Adipocyte (in vitro differentiated cells): ENCODE measurements around the gene BLZF1.
"Not testable (repeated sequence)": the region's sequence is repeated elsewhere in the genome, so short reads cannot be mapped to it uniquely, and the experiment has no call there.

Source experiments
- DNase-seq: peaks from one replicate; pipeline ENCODE4 v3.0.0-alpha.2; 2015; ENCODE audit warnings: low read depth
- H3K27me3 ChIP-seq: replicated peaks from 2 replicates; pipeline ENCODE4 v1.7.0; 2013; ENCODE audit warnings: mild to moderate bottlenecking, low read length, moderate library complexity; ENCODE audit not compliant: control insufficient read depth, insufficient read depth
- H3K36me3 ChIP-seq: 2 replicates; pipeline ENCODE4 v1.7.0; 2013; ENCODE audit warnings: low read length, mild to moderate bottlenecking, moderate library complexity; ENCODE audit not compliant: control insufficient read depth, insufficient read depth, severe bottlenecking
- H3K4me1 ChIP-seq: 2 replicates; pipeline ENCODE4 v1.7.0; 2013; ENCODE audit warnings: mild to moderate bottlenecking, low read length, moderate library complexity; ENCODE audit not compliant: control insufficient read depth, insufficient read depth
- H3K4me3 ChIP-seq: 2 replicates; pipeline ENCODE4 v1.7.0; 2013; ENCODE audit warnings: mild to moderate bottlenecking, low read length, moderate library complexity
- H3K9ac ChIP-seq: 2 replicates; pipeline ENCODE4 v1.7.0; 2013; ENCODE audit warnings: mild to moderate bottlenecking, low read length, moderate library complexity
- H3K9me3 ChIP-seq: 2 replicates; pipeline ENCODE4 v1.7.0; 2013; ENCODE audit warnings: mild to moderate bottlenecking, low read length, moderate library complexity; ENCODE audit not compliant: control insufficient read depth

Gene BLZF1

GRCh38 chr1:169367686-169368405 is at the start of gene BLZF1, which contains the start of gene NME7:
Gene BLZF1, plus strand, starts transcription at chr1:169368195. Its CDS starts 1,328 bp downstream, at chr1:169369523.
Gene NME7, minus strand, starts transcription at chr1:169367797. Its CDS starts 87 bp downstream, at chr1:169367710.
- Histone ChIP-seq H3K4me3 (peak within 1 kb of the TSS; percentile 97), H3K9me3 (no peaks in the 10 kb centered on the region), H3K4me1 (peaks cover 22% of the 10 kb centered on the region), H3K27me3 (no peaks in the 10 kb centered on the region), H3K36me3 (peaks cover 30% of the 10 kb centered on the region), H3K9ac (peak within 1 kb of the TSS; percentile 95)
- peak; percentile 99 for DNase-seq

DNA sequence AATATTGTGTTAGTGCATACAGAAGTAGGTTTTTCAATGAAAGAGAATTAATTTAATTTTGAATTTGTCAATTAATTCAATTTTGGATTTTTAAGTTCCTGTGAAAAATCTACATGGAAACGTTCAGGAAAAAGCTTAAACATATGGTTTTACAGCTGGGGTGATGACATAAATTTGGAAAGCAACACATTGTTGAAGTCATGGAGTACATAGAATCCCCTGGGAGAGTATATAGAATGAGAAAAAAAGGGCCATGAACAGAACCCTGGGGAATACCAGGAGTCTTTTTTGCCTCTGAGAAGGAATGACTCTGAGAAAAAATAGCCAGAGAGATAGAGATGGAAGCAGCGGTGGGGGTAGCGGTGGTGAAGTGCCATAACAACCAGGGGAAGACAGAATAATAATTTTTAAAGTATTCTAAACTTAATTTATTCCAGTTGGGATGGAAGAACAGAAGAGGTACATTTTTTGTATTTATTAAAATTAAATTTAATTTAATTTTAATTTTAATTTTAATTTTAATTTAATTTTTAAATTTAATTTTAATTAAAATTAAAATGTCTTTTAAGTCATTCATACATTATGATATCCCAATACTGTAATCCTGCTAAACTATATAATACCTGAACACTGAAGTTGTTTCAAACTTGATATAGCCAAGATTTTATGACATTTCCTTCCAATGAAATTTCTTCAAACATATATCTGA is 49.3 kb upstream of the BLZF1 start:
- peaks cover 10% of the 10 kb centered on the region for H3K4me1 ChIP-seq
- DNase-seq = no peak
- H3K36me3 ChIP-seq = no peaks in the 10 kb centered on the region
- H3K9me3 ChIP-seq = no peaks in the 10 kb centered on the region
- no peak overlapping the region for H3K4me3 ChIP-seq
- no peaks in the 10 kb centered on the region for H3K27me3 ChIP-seq
- no peak overlapping the region for H3K9ac ChIP-seq

- Histone ChIP-seq H3K9ac (no peak overlapping the region), H3K27me3 (no peaks in the 10 kb centered on the region), H3K4me1 (peaks cover 18% of the 10 kb centered on the region), H3K36me3 (no peaks in the 10 kb centered on the region), H3K4me3 (no peak overlapping the region), H3K9me3 (no peaks in the 10 kb centered on the region)
- peak; percentile 73 for DNase-seq
These were observed 46.5 kb upstream of the BLZF1 start for GRCh38 chr1:169321539-169321938.

GRCh38 chr1:169322138-169322537 is 45.9 kb upstream of the BLZF1 start:
- Histone ChIP-seq H3K4me3 (no peak overlapping the region), H3K9ac (no peak overlapping the region), H3K36me3 (no peaks in the 10 kb centered on the region), H3K9me3 (no peaks in the 10 kb centered on the region), H3K27me3 (no peaks in the 10 kb centered on the region), H3K4me1 (peaks cover 18% of the 10 kb centered on the region)
- no peak for DNase-seq

- H3K9me3 ChIP-seq = no peaks in the 10 kb centered on the region
- no peaks in the 10 kb centered on the region for H3K27me3 ChIP-seq
- H3K36me3 ChIP-seq = no peaks in the 10 kb centered on the region
- H3K9ac ChIP-seq = no peak overlapping the region
- DNase-seq = no peak
- no peak overlapping the region for H3K4me3 ChIP-seq
- peaks cover 21% of the 10 kb centered on the region for H3K4me1 ChIP-seq
These were observed 42.9 kb upstream of the BLZF1 start for GRCh38 chr1:169325117-169325516.

DNA sequence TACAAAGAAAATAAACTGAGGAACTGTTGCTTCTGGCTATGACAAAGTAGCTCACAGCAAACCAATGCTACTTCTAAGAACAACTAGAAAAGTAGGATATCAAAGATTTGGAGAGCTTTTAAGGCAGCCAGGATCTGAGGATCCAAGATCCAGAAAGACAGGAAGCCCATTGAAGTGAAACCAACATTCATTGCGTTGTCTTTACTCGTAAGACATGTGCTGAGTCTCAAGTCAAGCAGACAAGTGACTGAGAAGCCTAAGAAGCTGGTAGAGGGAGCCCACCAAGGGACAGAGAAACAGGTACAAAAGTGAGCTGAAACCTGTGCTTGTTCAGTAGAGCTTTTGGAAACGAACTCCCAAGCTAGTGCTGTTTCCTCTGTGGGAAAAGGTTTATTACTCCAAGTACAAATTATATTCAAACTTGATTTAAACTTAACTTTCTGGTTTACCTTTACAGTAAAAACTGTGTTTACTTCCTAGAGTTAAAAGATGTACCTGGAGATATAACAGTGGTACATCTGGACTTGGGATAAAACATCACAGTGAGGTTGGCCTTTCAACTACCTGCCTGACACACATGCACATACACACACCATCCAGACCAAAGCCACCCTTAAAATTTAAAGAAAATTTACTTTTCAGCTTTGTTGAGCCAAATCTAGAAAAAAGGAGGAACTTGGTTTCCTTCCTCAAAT is 41.6 kb upstream of the BLZF1 start:
- no peaks in the 10 kb centered on the region for H3K36me3 ChIP-seq
- no peaks in the 10 kb centered on the region for H3K27me3 ChIP-seq
- no peak overlapping the region for H3K9ac ChIP-seq
- H3K9me3 ChIP-seq = no peaks in the 10 kb centered on the region
- H3K4me3 ChIP-seq = no peak overlapping the region
- H3K4me1 ChIP-seq = peaks cover 17% of the 10 kb centered on the region
- DNase-seq = no peak

DNA sequence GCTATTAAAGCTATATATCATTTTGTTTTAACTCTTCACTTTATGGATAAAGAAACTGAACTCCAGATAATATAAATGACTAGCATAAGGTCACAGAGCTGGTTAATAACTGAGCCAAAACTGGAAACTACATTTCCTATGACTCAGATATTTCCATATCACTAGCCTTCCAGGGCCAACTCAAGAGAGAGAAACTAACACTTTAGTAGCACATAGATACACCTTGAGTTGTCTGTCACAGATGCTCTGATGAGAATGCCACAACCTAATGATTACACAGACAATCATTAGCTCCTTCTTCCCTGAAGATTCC is 41.1 kb upstream of the BLZF1 start:
- no peak overlapping the region for H3K4me3 ChIP-seq
- H3K4me1 ChIP-seq = peaks cover 12% of the 10 kb centered on the region
- H3K9me3 ChIP-seq = no peaks in the 10 kb centered on the region
- H3K9ac ChIP-seq = no peak overlapping the region
- no peaks in the 10 kb centered on the region for H3K27me3 ChIP-seq
- H3K36me3 ChIP-seq = no peaks in the 10 kb centered on the region
- DNase-seq = peak; percentile 6

DNA sequence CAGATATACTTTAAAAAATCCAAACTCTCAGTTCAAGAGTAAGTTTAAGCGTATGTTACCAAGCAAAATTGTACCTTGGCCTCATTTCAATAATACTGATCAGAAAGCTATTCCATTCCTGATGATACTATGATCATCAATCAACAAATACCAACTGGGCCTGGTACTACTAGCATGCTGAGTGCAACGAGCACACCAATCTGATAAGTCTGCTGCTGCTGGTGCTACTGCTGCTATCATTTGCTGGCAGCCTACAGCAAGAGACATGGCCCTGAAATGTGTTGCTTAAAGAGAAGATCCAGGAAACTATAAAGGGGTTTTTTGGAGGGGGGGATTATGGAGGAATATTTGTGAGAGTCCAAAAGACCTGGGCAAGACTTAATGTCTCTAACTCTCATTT is 40.1 kb upstream of the BLZF1 start:
- Histone ChIP-seq H3K36me3 (no peaks in the 10 kb centered on the region), H3K4me1 (peaks cover 11% of the 10 kb centered on the region), H3K4me3 (no peak overlapping the region), H3K9me3 (no peaks in the 10 kb centered on the region), H3K9ac (no peak overlapping the region), H3K27me3 (no peaks in the 10 kb centered on the region)
- DNase-seq = no peak

- peaks cover 6% of the 10 kb centered on the region for H3K4me1 ChIP-seq
- H3K9me3 ChIP-seq = no peaks in the 10 kb centered on the region
- H3K9ac ChIP-seq = no peak overlapping the region
These were observed 38.6 kb upstream of the BLZF1 start for GRCh38 chr1:169329383-169329782.

GRCh38 chr1:169330927-169331326 is 37.1 kb upstream of the BLZF1 start:
- no peak overlapping the region for H3K4me3 ChIP-seq
- peaks cover 3% of the 10 kb centered on the region for H3K4me1 ChIP-seq
- H3K9ac ChIP-seq = no peak overlapping the region
- H3K9me3 ChIP-seq = no peaks in the 10 kb centered on the region
- no peaks in the 10 kb centered on the region for H3K36me3 ChIP-seq
- no peak for DNase-seq
- no peaks in the 10 kb centered on the region for H3K27me3 ChIP-seq

More at GRCh38 chr1:169329383-169329782, 38.6 kb upstream of the BLZF1 start:
- Histone ChIP-seq H3K36me3 (no peaks in the 10 kb centered on the region), H3K27me3 (no peaks in the 10 kb centered on the region), H3K4me3 (no peak overlapping the region)
- no peak for DNase-seq

DNA sequence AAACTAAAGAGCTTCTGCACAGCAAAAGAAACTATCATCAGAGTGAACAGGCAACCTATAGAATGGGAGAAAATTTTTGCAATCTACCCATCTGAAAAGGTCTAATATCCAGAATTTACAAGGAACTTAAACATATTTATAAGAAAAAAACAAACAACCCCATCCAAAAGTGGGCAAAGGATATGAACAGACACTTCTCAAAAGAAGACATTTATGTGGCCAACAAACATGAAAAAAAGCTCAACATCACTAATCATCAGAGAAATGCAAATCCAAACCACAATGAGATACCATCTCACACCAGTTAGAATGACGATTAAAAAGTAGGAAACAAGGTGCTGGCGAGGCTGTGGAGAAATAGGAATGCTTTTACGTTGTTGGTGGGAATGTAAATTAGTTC is 33.3 kb upstream of the BLZF1 start:
- H3K9me3 ChIP-seq, DNase-seq, H3K4me3 ChIP-seq, H3K9ac ChIP-seq, H3K4me1 ChIP-seq, H3K27me3 ChIP-seq, H3K36me3 ChIP-seq: not testable (repeated sequence)
